Globus pallidus (tissue), 1 donor: ENCODE measurements around the gene NOX5.
A peak's percentile ranks its signal among the peaks of the same experiment; 100 is the strongest.

Source experiments
- DNase-seq: peaks from one replicate; pipeline ENCODE4 v3.0.0-alpha.2; 2015; ENCODE audit warnings: low spot score

Gene NOX5

GRCh38 chr15:69081310-69082004 lies 67.0 kb downstream of the NOX5 start:
- DNase-seq: no peak

GRCh38 chr15:69082021-69082502 lies 67.6 kb downstream of the NOX5 start:
- DNase-seq: no peak

GRCh38 chr15:69082554-69082953 lies 68.1 kb downstream of the NOX5 start:
- no peak for DNase-seq

- no peak for DNase-seq
Observed at GRCh38 chr15:69084404-69085030, 70.0 kb downstream of the NOX5 start.

GRCh38 chr15:69085325-69086081 lies 71.0 kb downstream of the NOX5 start:
- no peak for DNase-seq

GRCh38 chr15:69086427-69087204 lies 72.1 kb downstream of the NOX5 start:
- DNase-seq: no peak

GRCh38 chr15:69087366-69087976 lies 73.0 kb downstream of the NOX5 start:
- DNase-seq: no peak

- DNase-seq: no peak
Observed at GRCh38 chr15:69088300-69088965, 73.9 kb downstream of the NOX5 start.

GRCh38 chr15:69089258-69089657 lies 74.8 kb downstream of the NOX5 start:
- DNase-seq: no peak

GRCh38 chr15:69090197-69090948 lies 75.9 kb downstream of the NOX5 start:
- no peak for DNase-seq

GRCh38 chr15:69091654-69092053 lies 77.2 kb downstream of the NOX5 start:
- no peak for DNase-seq

GRCh38 chr15:69092159-69092558 lies 77.7 kb downstream of the NOX5 start:
- DNase-seq: no peak

- DNase-seq: no peak
Observed at GRCh38 chr15:69093127-69093526, 78.6 kb downstream of the NOX5 start.

GRCh38 chr15:69093614-69094013 lies 79.1 kb downstream of the NOX5 start:
- DNase-seq: no peak

GRCh38 chr15:69094124-69094921 lies 79.8 kb downstream of the NOX5 start:
- DNase-seq: peak; percentile 50

GRCh38 chr15:69095274-69095673 lies 80.8 kb downstream of the NOX5 start:
- DNase-seq: no peak

GRCh38 chr15:69096196-69096595 lies 81.7 kb downstream of the NOX5 start:
- DNase-seq: no peak

- DNase-seq: no peak
Observed at GRCh38 chr15:69096626-69097025, 82.1 kb downstream of the NOX5 start.

GRCh38 chr15:69098771-69099170 lies 84.3 kb downstream of the NOX5 start:
- no peak for DNase-seq

GRCh38 chr15:69099941-69100340 lies 85.4 kb downstream of the NOX5 start:
- no peak for DNase-seq
